SK-MEL-5 (cell line): ENCODE results near the gene NACC1. TPM values are rescaled to one million over a fixed set of nuclear protein-coding genes. Genes with fewer than 3 reads are reported as not detected.

Experiments used
- DNase-seq: peaks from one replicate; pipeline ENCODE4 v3.0.0-alpha.2; 2016; ENCODE audit warnings: low read depth, low spot score
- in situ Hi-C: cut with HindIII; loops from 2 replicates; pipeline ENCODE4 v1.10.0; 2016; ENCODE audit warnings: low sequenced_read_pairs, high pct_unique_total_duplicates, low pct_unique_long_range_greater_than_20kb
- total RNA-seq: library from RNA; depleted of rRNA; stranded (reverse); fragments of >200 nt; shearing (Covaris generic); gene quantifications from 2 replicates; pipeline ENCODE4 v1.2.3, GENCODE V29; 2014

Gene NACC1
- total RNA-seq, 1 experiment from 2014 or later: 44.2 TPM

DNA sequence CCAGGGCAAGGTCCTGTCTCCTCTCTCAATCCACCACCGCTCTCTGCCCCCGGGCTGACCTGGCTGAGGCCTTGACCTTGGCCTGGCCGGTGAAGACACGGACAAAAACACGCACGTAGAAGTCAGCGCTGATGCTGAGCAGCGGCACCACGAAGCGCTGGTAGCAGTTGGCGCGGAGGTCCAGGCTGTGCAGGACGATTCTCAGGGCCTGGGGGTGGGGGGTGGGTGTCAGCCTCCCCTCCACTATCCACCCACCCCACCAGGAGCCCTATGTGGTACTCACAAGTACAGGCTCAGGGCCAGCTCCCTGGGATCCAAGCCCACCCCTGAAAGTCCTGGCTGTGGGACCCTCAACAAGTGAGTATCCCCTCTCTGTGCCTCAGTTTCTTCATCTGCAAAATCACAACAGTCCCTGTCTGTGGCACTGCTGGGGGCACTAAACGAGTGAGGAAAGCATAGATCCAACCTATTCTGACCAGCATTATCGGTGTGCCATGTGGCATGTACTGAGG, 7.9 kb upstream of the NACC1 start:
- no peak for DNase-seq
- in situ Hi-C loops: no loop called here

DNA sequence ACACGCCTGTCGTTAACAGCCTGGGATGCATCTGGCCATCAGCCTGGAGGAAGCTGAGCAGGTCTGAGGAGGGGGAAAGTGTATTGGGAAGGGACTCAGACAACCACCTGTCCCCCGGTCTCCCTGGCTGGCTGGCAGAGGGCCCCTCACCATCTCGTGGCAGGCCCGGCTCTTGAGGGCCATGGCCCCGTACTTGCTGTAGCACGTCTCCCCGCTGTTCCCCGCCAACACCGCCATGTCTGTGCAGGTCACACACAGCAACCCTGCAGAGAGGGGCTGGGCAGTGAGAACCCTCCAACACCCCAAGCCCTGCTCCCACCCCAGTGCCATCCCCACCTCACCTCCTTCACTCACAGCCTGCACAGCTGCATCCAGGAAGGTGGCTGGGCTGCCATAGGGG, 5.5 kb upstream of the NACC1 start:
- in situ Hi-C loops: no loop called here
- DNase-seq: no peak

DNA sequence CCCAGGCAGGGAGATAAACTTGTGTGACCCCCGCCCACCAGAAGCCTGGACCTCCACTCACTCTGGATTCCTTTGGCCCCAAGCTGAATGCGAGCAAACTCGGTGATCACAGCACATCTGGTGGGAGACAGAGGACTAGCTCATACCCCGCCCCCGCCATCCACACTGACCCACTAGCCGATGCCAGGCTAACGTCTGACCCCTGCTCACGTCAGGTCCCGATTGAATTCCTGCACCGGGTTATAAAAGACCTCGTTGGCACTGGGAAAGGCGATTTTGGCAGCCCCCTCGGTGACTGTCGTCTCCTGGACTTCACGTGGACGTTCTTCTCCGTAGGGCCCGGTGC, 2.2 kb upstream of the NACC1 start:
- no peak for DNase-seq
- in situ Hi-C loops: no loop called here

DNA sequence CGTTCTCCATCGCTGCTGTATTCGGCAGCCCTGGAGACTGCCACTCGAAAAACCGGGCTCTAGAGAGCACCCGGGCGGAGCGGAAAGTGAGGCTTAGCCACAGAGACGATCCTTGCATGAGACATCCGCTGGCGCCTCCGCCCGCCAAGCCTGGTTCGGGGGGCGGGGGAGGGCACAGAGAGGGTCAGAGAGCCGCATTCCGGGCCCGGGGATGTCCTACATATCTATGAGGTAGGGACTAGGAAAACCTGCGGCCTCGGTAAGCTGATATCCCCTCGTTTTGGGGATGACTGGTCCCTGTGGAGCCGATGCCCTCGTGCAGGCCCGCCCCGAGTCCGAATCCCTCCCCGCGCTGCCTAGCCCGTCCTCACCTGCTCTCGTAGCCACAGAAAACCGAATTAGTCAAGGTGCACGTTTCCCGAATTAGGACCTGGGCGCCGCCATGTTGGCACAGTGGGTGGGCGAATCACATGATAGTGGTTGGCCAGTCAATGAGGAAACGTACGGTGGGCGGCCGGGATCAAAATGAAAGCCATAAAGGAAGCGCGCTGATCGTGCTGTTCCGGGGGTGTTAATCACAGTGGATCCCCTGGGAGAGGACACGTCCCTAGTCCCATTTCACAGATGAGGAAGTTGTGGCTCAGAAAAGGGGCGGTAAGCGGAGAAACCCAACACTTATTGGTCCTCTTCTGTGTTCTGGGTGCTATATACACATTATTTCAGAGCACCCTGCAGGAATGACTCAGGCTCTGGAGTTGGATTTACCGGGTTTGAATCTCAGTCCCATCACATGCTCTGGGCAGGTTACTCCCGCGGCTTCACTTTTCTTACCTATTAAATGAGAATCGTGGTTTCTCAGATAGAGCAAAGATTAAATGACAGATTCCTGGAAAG, 1.5 kb upstream of the NACC1 start, which contains the start of gene TRMT1:
Gene TRMT1 (minus strand): TSS at position 459 of the 894 bp plus-strand sequence. CDS start 341 bp downstream, at position 118.
- in situ Hi-C loops: no loop called here
- peak; percentile 91 for DNase-seq

DNA sequence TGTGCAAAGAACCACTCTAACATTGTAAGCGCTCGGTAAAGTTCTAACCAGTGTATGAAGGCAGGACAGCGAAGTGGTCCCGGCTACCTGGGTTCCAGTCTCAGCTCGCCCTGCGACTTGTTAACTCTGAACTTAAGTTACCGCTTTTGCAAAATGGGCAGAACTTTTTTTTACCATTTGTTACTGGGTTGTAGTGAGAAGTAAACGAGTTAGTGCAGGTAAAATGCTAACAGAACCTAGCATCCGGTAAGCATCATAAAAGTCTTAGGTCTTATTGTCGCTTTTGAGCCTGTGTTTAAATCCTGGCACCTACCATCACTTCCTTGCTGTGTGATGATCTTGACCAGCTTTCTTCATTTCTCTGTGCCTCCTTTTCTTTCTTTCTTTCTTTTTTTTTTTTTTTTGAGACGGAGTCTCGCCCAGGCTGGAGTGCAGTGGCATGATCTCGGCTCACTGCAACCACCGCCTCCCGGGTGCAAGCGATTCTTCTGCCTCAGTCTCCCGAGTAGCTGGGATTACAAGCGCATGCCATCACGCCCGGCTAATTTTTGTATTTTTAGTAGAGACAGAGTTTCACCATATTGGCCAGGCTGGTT, 790 bp upstream of the NACC1 start:
- DNase-seq: no peak
- in situ Hi-C loops: no loop called here

GRCh38 chr19:13118424-13119193, 545 bp downstream of the NACC1 start:
- in situ Hi-C loops: no loop called here
- peak; percentile 33 for DNase-seq

- in situ Hi-C loops: no loop called here
- DNase-seq: no peak
Observed at GRCh38 chr19:13119627-13120026, 1.6 kb downstream of the NACC1 start.

DNA sequence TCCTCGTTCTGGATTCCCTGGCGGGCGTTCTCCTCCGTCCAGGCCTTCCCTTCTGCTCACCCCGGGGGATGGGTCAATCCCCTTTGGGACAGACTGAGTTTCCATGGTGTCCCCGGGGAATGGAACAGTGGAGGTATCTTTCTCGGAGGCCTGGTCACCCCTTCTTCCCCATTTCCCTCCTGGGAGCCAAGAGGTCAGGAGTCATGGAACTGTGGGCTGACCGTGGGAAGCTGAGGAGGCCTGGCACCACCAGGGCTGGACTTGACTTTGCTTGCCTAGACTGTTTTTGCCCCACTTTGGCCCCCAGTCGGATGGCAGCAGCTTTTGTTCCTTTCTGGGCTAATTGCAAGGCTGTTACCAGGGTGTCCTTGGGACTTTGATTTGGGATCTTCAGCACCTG, 2.0 kb downstream of the NACC1 start:
- DNase-seq: no peak
- in situ Hi-C loops: no loop called here

DNA sequence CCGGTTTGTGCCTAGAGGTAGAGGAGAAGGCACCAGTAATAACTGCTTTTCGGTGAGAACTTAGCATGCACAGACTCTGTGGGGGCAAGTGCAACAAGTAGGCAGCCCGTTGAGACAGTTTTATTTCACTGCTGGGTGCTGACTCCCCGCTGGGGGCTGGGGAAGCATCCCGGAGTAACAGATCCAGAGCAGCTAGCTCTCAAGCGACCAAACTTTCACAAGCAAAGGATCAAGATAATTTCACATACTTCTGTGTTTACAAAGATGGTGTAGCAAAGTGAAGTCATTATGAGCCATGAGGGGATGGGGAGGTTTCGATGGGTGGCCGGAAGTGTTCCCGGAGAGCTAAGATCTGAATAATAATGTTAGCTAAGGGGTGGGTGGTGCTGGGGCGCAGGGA, 2.8 kb downstream of the NACC1 start:
- DNase-seq: no peak
- in situ Hi-C loops: no loop called here

DNA sequence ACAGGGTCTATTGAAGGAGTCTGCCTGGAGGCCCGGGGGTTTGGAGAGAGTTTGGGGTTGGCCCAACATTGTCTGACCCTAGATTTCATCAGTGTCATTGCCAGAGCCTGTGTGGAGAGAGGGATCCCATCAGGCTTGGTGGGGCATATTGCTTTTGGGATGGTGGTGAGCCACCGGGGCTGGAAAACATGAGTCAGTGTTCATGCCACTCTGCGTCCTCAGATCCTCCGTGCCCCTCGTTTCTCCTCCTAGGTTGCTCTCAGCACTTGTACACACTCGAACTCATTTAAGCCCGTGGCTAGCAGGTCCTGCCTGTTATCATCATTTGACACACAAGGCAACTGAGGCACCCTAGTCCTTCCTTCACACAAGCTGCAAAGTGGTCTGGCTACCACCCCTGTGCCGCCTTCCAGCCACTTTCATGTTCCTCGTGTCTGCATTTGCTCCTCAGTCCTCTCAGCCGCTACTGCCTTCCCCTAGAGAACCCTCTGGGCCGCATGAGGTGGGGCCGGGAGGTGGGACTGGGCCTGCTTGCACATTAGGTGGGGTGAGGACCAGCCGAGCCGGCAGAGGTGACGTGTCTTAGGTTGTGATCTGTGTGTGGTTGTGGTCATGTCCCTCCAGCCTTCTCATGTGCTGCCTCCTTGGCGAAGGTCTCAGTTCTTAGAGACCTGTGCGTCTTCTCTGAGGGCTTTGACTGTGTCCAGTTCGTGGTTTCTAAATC, 3.6 kb downstream of the NACC1 start:
- in situ Hi-C loops: no loop called here
- DNase-seq: no peak

GRCh38 chr19:13122275-13122878, 4.3 kb downstream of the NACC1 start:
- DNase-seq: no peak
- in situ Hi-C loops: no loop called here

- in situ Hi-C loops: no loop called here
- DNase-seq: no peak
Observed at GRCh38 chr19:13122980-13123957, 5.2 kb downstream of the NACC1 start.

DNA sequence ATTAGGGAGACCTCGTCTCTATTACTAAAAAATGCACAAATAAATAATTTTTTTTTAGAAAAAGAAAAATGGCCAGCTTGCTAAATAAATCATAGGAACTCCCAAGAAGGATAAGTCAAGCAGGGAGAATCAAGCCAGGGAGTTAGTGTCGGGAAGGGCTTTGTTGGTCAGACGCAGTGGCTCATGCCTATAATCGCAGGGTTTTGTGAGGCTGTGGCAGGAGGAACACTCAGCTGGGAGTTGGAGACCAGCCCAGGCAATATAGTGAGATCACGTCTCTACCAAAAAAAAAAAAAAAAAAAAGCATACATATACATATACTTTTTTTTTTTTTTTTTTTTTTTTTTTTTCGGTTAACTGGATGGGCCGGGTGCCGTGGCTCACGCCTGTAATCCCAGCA, 9.0 kb downstream of the NACC1 start:
- no peak for DNase-seq
- in situ Hi-C loops: no loop called here

- no peak for DNase-seq
- in situ Hi-C loops: no loop called here
Observed at GRCh38 chr19:13127811-13128575, 9.9 kb downstream of the NACC1 start.

- no peak for DNase-seq
- in situ Hi-C loops: no loop called here
Observed at GRCh38 chr19:13128583-13128982, 10.5 kb downstream of the NACC1 start.

DNA sequence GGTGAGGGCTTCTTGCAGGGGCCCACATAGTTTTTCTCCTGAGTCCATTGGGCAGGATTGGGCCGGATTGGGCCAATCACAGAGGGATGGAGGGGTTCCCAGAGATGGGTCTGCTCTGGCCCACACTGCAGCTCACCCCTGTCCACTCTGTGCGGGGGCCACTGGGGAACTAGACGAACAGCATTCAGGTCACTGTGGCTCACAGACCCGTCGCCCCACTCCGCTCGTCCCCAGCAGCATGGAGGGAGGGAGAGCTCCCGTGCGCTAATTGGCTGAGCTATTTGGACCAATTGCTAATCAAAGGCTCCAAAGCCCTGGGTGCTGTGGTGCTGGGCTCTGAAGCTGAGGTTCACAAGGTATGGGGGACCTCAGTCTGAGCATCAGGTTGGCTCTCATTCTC, 11.3 kb downstream of the NACC1 start:
- in situ Hi-C loops: no loop called here
- DNase-seq: no peak
